Coronary artery (tissue), 2 donors: ENCODE results near the gene MEGF11.

Source experiments
- DNase-seq: peaks from one replicate; pipeline ENCODE4 v3.0.0-alpha.2; 2017; ENCODE audit warnings: low spot score
- H3K27ac ChIP-seq, 2 donors: fragments of 200-600 bp; sonication (generic); one replicate each; pipeline ENCODE4 v1.5.1; 2016 to 2019
- H3K4me3 ChIP-seq: fragments of 200-600 bp; sonication (generic); 2 replicates; pipeline ENCODE4 v1.5.1; 2016; ENCODE audit warnings: mild to moderate bottlenecking, moderate library complexity
- TF ChIP-seq, protein P1 (sequence below): fragments of 200-600 bp; sonication (generic); IDR thresholded peaks from one replicate; pipeline ENCODE4 v1.5.1; 2019; ENCODE audit warnings: antibody characterized with exemption

The MEGF11 gene

GRCh38 chr15:65969865-65970816 lies 283.4 kb downstream of the MEGF11 start:
- no peak overlapping the region for H3K27ac ChIP-seq
- no peak overlapping the region for H3K4me3 ChIP-seq
- DNase-seq = no peak
- TF ChIP-seq, protein P1, sequence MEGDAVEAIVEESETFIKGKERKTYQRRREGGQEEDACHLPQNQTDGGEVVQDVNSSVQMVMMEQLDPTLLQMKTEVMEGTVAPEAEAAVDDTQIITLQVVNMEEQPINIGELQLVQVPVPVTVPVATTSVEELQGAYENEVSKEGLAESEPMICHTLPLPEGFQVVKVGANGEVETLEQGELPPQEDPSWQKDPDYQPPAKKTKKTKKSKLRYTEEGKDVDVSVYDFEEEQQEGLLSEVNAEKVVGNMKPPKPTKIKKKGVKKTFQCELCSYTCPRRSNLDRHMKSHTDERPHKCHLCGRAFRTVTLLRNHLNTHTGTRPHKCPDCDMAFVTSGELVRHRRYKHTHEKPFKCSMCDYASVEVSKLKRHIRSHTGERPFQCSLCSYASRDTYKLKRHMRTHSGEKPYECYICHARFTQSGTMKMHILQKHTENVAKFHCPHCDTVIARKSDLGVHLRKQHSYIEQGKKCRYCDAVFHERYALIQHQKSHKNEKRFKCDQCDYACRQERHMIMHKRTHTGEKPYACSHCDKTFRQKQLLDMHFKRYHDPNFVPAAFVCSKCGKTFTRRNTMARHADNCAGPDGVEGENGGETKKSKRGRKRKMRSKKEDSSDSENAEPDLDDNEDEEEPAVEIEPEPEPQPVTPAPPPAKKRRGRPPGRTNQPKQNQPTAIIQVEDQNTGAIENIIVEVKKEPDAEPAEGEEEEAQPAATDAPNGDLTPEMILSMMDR = no peak

- no peak overlapping the region for H3K27ac ChIP-seq
- TF ChIP-seq, protein P1 = no peak
- no peak for DNase-seq
- H3K4me3 ChIP-seq = no peak overlapping the region
These were observed 285.0 kb downstream of the MEGF11 start for GRCh38 chr15:65968511-65968910.

DNA sequence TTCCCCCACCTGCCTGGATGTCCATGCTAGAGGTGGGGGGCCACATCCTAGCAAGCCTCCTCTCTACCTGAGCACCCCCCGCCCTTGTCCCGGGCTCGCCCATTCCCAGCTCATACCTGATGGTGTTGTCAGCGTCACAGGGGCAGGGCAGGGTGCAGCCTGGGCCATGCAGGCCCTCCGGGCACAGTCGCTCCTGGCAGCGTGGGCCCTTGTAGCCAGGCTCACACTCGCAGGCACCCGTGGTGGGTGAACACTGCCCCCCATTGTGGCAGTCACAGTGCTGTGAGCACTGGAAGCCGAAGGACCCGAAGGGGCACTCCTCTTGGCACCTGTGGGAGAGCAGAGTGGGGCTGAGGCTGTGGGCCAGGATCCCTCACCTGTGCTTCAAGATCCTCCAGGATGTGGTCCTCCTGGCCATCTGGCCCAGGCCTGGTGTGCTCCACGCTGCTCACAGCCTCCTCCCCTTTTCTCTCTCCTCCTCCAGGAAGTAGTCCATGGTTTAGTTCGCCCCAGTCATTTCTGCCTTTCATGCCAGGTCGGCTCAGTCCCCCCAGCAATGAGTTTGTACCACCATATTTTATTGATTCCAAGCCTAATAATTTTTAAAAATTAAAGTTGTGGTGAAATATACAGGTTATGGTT lies 288.6 kb downstream of the MEGF11 start:
- no peak for DNase-seq
- no peak overlapping the region for H3K27ac ChIP-seq
- TF ChIP-seq, protein P1 = no peak
- no peak overlapping the region for H3K4me3 ChIP-seq

- DNase-seq = no peak
- H3K27ac ChIP-seq = no peak overlapping the region
- TF ChIP-seq, protein P1 = no peak
- H3K4me3 ChIP-seq = no peak overlapping the region
These were observed 289.6 kb downstream of the MEGF11 start for GRCh38 chr15:65963911-65964482.

DNA sequence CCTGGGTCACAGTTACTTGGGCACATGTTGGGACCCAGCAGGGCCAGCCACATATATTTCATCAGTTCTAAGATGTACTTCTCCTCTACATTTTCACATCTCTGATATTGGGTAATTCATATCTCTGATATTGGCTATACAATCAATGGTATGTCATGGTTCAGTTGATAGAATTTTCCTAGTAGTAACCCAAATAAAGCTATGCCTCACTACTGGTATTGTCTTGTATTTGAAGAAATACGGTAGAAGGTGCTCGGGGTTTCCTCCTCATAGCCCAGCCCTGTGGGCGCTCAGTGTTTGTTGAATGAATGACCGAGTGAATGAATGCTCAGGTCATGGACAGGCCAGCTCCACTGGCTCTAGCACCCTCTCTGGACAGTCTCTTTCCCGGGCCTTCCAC lies 290.2 kb downstream of the MEGF11 start:
- TF ChIP-seq, protein P1 = no peak
- H3K27ac ChIP-seq = no peak overlapping the region
- H3K4me3 ChIP-seq = no peak overlapping the region
- DNase-seq = no peak

DNA sequence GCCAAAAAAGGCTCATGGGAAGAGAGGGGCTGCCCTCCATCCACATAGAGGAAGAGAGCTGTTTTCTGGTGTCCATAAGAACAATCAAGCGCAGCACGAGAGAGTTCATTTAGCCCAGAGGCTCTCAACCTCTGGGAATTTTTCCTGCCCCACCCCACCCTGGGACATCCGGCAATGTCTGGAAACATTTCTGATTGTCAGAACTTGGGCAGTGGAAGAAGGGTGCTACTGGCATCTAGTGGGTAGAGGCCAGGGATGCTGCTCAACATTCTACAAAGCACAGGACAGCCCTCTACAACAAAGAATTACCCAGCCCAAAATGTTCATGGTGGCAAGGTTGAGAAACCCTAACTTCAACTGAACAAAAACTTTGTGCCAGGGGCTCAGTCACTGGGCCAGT lies 291.4 kb downstream of the MEGF11 start:
- H3K27ac ChIP-seq = no peak overlapping the region
- TF ChIP-seq, protein P1 = no peak
- no peak for DNase-seq
- H3K4me3 ChIP-seq = no peak overlapping the region
